Right lobe of liver (tissue), 6 donors: Measurements from ENCODE around the gene EPS8L3. TPM values are rescaled to one million over a fixed set of nuclear protein-coding genes. Genes with fewer than 3 reads are reported as not detected.

Source experiments
- ATAC-seq, 4 donors: fragments of 200-7000 bp; cut with Tn5 transposase; one replicate each; pipeline ENCODE4 v1.9.1; 2020; ENCODE audit warnings: mild to moderate bottlenecking in 4 of 4, moderate library complexity in 4 of 4
- DNase-seq, 3 donors: peaks; one replicate each; pipeline ENCODE4 v3.0.0-alpha.2; 2020
- H3K27ac ChIP-seq, 3 donors: fragments of 200-600 bp; one replicate each; pipeline ENCODE4 v1.8.0; 2022
- H3K27me3 ChIP-seq, 2 donors: fragments of 200-600 bp; one replicate each; pipeline ENCODE4 v1.8.0; 2022
- H3K36me3 ChIP-seq, 4 donors: fragments of 200-600 bp; sonication (generic) in 1 of 4; one replicate each; pipeline versions ENCODE4 v1.5.1 to v1.8.0; 2017 to 2022; ENCODE audit warnings: control low read depth in 1 of 4
- H3K4me1 ChIP-seq, 4 donors: fragments of 200-600 bp; sonication (generic) in 1 of 4; one replicate each; pipeline versions ENCODE4 v1.5.1 to v1.8.0; 2017 to 2022; ENCODE audit warnings: control low read depth in 1 of 4
- H3K4me3 ChIP-seq, 3 donors: fragments of 200-600 bp; one replicate each; pipeline ENCODE4 v1.8.0; 2022
- H3K9me3 ChIP-seq, 4 donors: fragments of 200-600 bp; sonication (generic) in 1 of 4; one replicate each; pipeline versions ENCODE4 v1.5.1 to v1.8.0; 2017 to 2022; ENCODE audit warnings: control low read depth in 1 of 4
- CTCF ChIP-seq, 4 donors: fragments of 200-600 bp in 3 of 4; fragments of 450-650 bp in 1 of 4; IDR thresholded peaks; one replicate each; pipeline versions ENCODE4 v1.5.1 to v1.8.0; 2016 to 2022; ENCODE audit warnings: antibody characterized with exemption in 4 of 4, mild to moderate bottlenecking in 2 of 4
- POLR2A ChIP-seq: fragments of 450-650 bp; IDR thresholded peaks from one replicate; pipeline ENCODE4 v1.6.1; 2017; ENCODE audit warnings: antibody characterized with exemption, mild to moderate bottlenecking
- WGBS: methylation state at CpG from one replicate; pipeline ENCODE4 v1.1.6; 2018; ENCODE audit warnings: low coverage, low lambda C conversion rate; ENCODE audit not compliant: insufficient coverage; ENCODE audit errors: missing lambda C conversion rate; 5-methylcytosine and 5-hydroxymethylcytosine counted together
- intact Hi-C, 2 donors: fragments of 100-400 bp; cut with DNase I; formaldehyde crosslinking; loops; one replicate each; pipeline versions ENCODE4 v1.11.2 to v1.14.1; 2022
- total RNA-seq, 6 experiments: library from RNA; depleted of rRNA in 2 of 6; stranded (reverse); fragments of >200 nt in 2 of 6; fragmentation: NEBNext Ultra II Directional in 3 of 6; extraction: Animal tissue kit (Norgen Biotek cat#: 25700) in 3 of 6; gene quantifications; one replicate each; pipeline versions ENCODE4 v1.1.0 to v1.2.4, GENCODE V29; 2016 to 2023
- donor health status: DM: no; HTN: yes; CAD: no.
- donor health status: DM: no; HTN: no; CAD: no.
- donor health status: DM: no; HTN: no; CAD: no.
- donor health status: DM: no; HTN: yes; CAD: no.
- donor health status: DM: no; HTN: yes; CAD: no.

EPS8L3 gene
- total RNA-seq, 6 experiments from 2014 or later = 3.2 to 4.7 (median 3.3) TPM; not detected in 3

GRCh38 chr1:109788695-109789521 lies 25.2 kb upstream of the EPS8L3 start:
- Histone ChIP-seq H3K27me3 (no peaks in the 10 kb centered on the region), H3K27ac (no peak overlapping the region), H3K9me3 (no peaks in the 10 kb centered on the region), H3K36me3 (no peaks in the 10 kb centered on the region), H3K4me1 (peaks cover 0 to 19% (median 0%) of the 10 kb centered on the region in 4 donors), H3K4me3 (no peak overlapping the region)
- intact Hi-C loops = no loop called here
- DNase-seq = peak in 2 of 3 donors; percentile 43 to 49
- peak in 1 of 4 donors; percentile 11 for ATAC-seq
- 67% methylated on average over 2 of the region's 9 CpGs for WGBS
- TF ChIP-seq POLR2A (no peak), CTCF (IDR thresholded peaks at IDR 0.05) (peak in 3 of 4 donors; percentile 6 to 13 (median 11))

- H3K4me3 ChIP-seq = no peak overlapping the region
- H3K27ac ChIP-seq = no peak overlapping the region
- intact Hi-C loops = no loop called here
- no peaks in the 10 kb centered on the region for H3K27me3 ChIP-seq
- no peaks in the 10 kb centered on the region for H3K9me3 ChIP-seq
- TF ChIP-seq CTCF (IDR thresholded peaks at IDR 0.05) (no peak), POLR2A (no peak)
- ATAC-seq (no peak), DNase-seq (peak in 2 of 3 donors; percentile 46 to 56)
- peaks cover 0 to 18% (median 0%) of the 10 kb centered on the region in 4 donors for H3K4me1 ChIP-seq
- no CpG with 5 or more reads among the region's 19 CpGs for WGBS
- no peaks in the 10 kb centered on the region for H3K36me3 ChIP-seq
Observed at GRCh38 chr1:109787845-109788601, 24.3 kb upstream of the EPS8L3 start.

- ATAC-seq = no peak
- Histone ChIP-seq H3K27ac (no peak overlapping the region), H3K4me1 (peaks cover 0 to 11% (median 0%) of the 10 kb centered on the region in 4 donors), H3K36me3 (no peaks in the 10 kb centered on the region), H3K9me3 (no peaks in the 10 kb centered on the region), H3K27me3 (no peaks in the 10 kb centered on the region), H3K4me3 (no peak overlapping the region)
- 91% methylated on average over 7 of the region's 9 CpGs for WGBS
- TF ChIP-seq POLR2A = no peak
- no peak for TF ChIP-seq CTCF (IDR thresholded peaks at IDR 0.05)
- DNase-seq = peak in 2 of 3 donors; percentile 29 to 38
- intact Hi-C loops = no loop called here
Observed at GRCh38 chr1:109787211-109787844, 23.6 kb upstream of the EPS8L3 start.

- DNase-seq (peak in 2 of 3 donors; percentile 19 to 42), ATAC-seq (no peak)
- TF ChIP-seq POLR2A (no peak), CTCF (IDR thresholded peaks at IDR 0.05) (no peak)
- Histone ChIP-seq H3K4me3 (no peak overlapping the region), H3K9me3 (no peaks in the 10 kb centered on the region), H3K27ac (no peak overlapping the region), H3K27me3 (no peaks in the 10 kb centered on the region), H3K4me1 (peaks cover 0 to 3% (median 0%) of the 10 kb centered on the region in 4 donors), H3K36me3 (no peaks in the 10 kb centered on the region)
- intact Hi-C loops = no loop called here
- 81% methylated on average over 4 of the region's 6 CpGs for WGBS
Observed at GRCh38 chr1:109786531-109787021, 22.9 kb upstream of the EPS8L3 start.
